ENCODE results near the gene RBFOX1. TPM values are rescaled to one million over a fixed set of nuclear protein-coding genes. Genes with fewer than 3 reads are reported as not detected.

Gene RBFOX1
- total RNA-seq, 2 experiments from 2014 or later = not detected

DNA sequence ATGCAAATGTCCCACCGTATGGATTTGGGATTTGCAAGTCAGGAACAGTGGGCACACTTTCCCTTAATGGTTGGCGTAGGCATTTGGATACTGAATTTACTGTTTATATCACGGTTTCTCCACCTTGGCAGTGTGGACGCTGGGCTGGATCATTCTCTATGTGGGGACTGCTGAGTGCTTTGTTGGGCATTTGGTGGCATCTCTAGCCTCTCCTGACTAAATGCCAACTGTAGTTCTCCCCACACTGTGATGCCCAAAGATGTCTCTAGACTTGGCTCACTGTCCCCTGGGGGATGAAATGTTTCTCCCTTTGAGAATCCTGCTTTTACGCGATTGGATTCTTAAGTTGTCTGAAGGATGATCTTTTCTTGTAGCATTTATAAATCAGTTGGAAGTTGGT, 49.0 kb downstream of the RBFOX1 start:
- no peaks in the 10 kb centered on the region for H3K4me1 Mint-ChIP-seq (ENCODE audit: low read depth)
- intact Hi-C loops (cut with micrococcal nuclease) = no loop called here
- POLR2A ChIA-PET = no interaction called here
- H3K27me3 Mint-ChIP-seq = no peaks in the 10 kb centered on the region
- no peak overlapping the region for H3K27ac Mint-ChIP-seq
- H3K36me3 Mint-ChIP-seq = no peaks in the 10 kb centered on the region
- CTCF ChIA-PET = no interaction called here
- no peak overlapping the region for H3K4me3 Mint-ChIP-seq
- peaks cover 18% of the 10 kb centered on the region for H3K9me3 Mint-ChIP-seq
- DNase-seq = no peak

DNA sequence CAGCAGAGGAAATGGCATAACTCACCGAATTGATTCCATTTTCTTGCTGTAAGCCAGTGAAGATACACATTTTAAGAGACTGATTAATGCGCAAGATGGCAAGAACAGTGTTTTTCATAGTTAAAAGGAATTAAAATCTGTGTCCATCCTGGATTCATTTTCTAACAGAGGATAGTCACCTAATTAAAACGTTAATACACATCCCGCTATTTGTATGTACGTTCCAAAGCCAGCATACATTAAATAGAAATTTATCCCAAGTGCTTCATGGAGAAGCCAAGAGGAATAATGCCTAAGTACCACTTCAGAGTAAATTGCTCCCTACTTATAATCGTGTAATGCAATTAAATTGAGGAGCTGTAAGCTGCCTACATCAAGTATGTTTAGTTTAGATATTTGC, 49.9 kb downstream of the RBFOX1 start:
- no peak for DNase-seq
- Mint-ChIP-seq H3K27ac (no peak overlapping the region), H3K4me1 (ENCODE audit: low read depth) (no peaks in the 10 kb centered on the region), H3K27me3 (no peaks in the 10 kb centered on the region), H3K4me3 (no peak overlapping the region), H3K36me3 (no peaks in the 10 kb centered on the region), H3K9me3 (peaks cover 19% of the 10 kb centered on the region)
- CTCF ChIA-PET = no interaction called here
- intact Hi-C loops (cut with micrococcal nuclease) = no loop called here
- POLR2A ChIA-PET = no interaction called here

DNA sequence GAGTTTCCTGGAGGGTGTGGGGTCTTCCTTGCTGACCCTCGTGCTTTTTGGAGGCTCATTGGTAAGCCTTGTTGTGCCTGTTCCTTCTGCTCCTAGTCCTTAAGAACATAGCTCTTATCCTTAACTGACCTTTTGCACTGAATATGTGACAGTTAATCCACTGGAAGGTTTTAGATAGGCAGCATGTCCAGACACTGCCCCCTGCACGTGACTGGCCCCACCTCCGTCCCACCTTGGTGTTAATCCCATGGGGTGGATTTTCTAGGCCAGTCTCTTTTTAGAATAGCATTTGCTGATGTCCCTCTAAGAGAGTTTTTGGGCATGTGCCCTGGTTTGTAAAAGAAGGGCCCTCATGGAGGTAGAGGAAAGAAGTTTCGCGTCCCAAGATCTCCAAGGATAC, 58.3 kb downstream of the RBFOX1 start:
- no peak for DNase-seq
- ChIA-PET POLR2A (no interaction called here), CTCF (no interaction called here)
- no peaks in the 10 kb centered on the region for H3K4me1 Mint-ChIP-seq (ENCODE audit: low read depth)
- intact Hi-C loops (cut with micrococcal nuclease) = no loop called here
- no peak overlapping the region for H3K27ac Mint-ChIP-seq
- peaks cover 56% of the 10 kb centered on the region for H3K9me3 Mint-ChIP-seq
- H3K36me3 Mint-ChIP-seq = no peaks in the 10 kb centered on the region
- no peaks in the 10 kb centered on the region for H3K27me3 Mint-ChIP-seq
- no peak overlapping the region for H3K4me3 Mint-ChIP-seq

DNA sequence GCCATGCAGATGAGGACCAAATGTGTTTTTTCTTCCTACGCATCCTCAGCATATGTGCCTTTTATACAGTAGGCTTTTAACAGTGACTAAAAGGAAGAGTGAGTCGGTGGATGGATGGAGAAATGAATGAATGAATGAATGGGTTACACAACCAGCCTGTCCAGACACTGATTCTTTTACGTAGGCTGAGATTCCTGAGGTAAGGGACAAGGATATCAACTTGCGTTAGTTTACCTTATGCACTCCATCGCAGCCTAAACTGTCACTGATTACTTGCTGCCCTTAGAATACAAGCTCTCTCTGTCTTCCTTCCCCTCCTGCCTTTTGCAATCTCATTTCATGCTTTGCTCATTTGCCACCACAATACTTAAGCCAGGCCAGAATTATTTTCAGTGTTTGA, 59.0 kb downstream of the RBFOX1 start:
- Mint-ChIP-seq H3K27ac (no peak overlapping the region), H3K4me1 (ENCODE audit: low read depth) (no peaks in the 10 kb centered on the region), H3K36me3 (no peaks in the 10 kb centered on the region), H3K4me3 (no peak overlapping the region), H3K27me3 (no peaks in the 10 kb centered on the region), H3K9me3 (peaks cover 51% of the 10 kb centered on the region)
- DNase-seq = no peak
- ChIA-PET CTCF (no interaction called here), POLR2A (no interaction called here)
- intact Hi-C loops (cut with micrococcal nuclease) = no loop called here

DNA sequence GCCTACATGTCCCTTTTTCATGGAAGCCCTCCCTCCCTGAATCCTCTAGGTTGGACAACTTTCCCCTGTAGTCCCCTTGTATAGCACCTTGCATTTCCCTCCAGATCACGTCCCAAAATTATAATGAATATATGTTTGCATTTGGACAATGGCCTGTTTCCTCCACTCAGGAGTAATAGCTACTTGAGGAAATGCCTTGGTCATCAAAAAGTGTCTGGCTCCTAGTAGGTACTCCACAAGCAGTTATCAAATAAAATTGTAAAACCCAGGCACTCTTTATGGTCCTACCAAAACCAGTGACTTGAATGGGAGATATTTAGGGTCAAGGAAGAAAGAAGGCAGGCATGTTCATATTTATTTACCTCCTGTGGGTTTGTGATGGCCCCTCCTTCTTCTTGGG, 59.6 kb downstream of the RBFOX1 start:
- intact Hi-C loops (cut with micrococcal nuclease) = no loop called here
- no peaks in the 10 kb centered on the region for H3K4me1 Mint-ChIP-seq (ENCODE audit: low read depth)
- DNase-seq = no peak
- H3K27me3 Mint-ChIP-seq = no peaks in the 10 kb centered on the region
- no peaks in the 10 kb centered on the region for H3K36me3 Mint-ChIP-seq
- ChIA-PET POLR2A (no interaction called here), CTCF (no interaction called here)
- no peak overlapping the region for H3K4me3 Mint-ChIP-seq
- no peak overlapping the region for H3K27ac Mint-ChIP-seq
- H3K9me3 Mint-ChIP-seq = peaks cover 50% of the 10 kb centered on the region

DNA sequence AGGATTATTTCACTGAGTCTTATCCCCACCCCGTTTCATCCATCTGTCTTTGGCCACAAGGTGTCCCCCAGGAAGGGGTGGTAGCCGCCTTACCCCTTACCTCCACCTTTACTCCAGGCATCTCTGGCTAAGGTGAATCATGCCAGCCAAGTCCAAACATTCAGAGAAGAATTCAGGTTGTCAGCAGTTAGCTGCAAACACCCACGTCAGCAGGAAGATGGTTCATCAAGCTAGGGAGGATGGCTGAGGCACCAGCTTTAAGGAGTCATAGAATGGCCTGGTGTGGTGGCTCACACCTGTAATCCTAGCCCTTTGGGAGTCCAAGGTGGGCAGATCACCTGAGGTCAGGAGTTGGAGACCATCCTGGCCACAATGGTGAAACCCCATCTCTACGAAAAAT, 61.0 kb downstream of the RBFOX1 start:
- no peaks in the 10 kb centered on the region for H3K36me3 Mint-ChIP-seq
- intact Hi-C loops (cut with micrococcal nuclease) = no loop called here
- H3K27ac Mint-ChIP-seq = no peak overlapping the region
- POLR2A ChIA-PET = no interaction called here
- H3K9me3 Mint-ChIP-seq = peaks cover 45% of the 10 kb centered on the region
- DNase-seq = no peak
- H3K4me1 Mint-ChIP-seq (ENCODE audit: low read depth) = no peaks in the 10 kb centered on the region
- no peak overlapping the region for H3K4me3 Mint-ChIP-seq
- H3K27me3 Mint-ChIP-seq = no peaks in the 10 kb centered on the region
- CTCF ChIA-PET = no interaction called here

DNA sequence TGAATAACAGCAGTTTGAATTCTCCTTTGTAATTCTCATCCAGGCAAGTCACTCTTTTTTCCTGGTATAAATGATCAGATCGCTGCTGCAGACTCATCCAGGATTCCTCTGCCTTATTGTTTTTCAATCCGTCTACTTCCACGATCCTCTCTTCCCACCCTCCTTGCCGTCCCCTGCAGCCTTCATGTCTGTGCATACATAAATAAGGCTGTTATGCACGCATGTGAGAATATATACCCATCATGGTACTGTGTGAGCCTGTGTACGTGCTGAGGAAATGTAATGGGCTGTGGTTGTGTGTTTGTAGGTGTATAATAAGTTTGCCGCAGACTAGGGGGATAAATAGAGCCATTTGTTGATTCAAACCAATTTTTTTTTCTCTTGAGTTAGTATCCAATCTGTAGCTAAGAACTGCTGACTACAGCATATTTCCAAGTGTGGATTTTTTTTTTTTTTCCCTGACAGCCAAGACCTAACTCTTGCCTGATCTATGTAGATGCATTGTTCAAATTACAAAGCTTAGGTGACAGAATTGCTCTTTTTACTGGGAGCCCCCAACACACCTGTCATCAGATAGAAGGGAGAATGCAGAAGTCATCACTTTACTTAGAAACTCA, 62.2 kb downstream of the RBFOX1 start:
- Mint-ChIP-seq H3K27me3 (no peaks in the 10 kb centered on the region), H3K36me3 (no peaks in the 10 kb centered on the region), H3K4me1 (ENCODE audit: low read depth) (no peaks in the 10 kb centered on the region), H3K4me3 (no peak overlapping the region), H3K27ac (no peak overlapping the region), H3K9me3 (peaks cover 40% of the 10 kb centered on the region)
- ChIA-PET POLR2A (no interaction called here), CTCF (no interaction called here)
- intact Hi-C loops (cut with micrococcal nuclease) = no loop called here
- DNase-seq = no peak

DNA sequence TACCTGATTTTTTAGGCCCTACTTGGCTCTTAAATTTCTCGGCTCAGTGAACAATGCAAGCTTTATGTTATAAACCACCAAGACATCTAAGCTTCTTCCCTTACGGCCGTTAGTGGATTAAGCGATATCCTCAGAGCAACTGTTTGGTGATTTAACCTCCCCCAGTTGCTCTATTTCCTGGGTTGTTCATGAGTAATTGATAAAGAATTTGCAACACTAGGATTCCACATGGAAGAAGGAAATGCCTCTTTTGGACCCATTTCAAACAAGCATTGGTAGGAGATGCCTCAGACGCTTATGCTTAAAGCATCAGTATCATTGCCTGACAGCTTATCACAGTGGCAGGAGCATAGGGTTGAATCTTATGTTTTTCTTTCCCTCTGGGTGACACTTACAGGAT, 65.3 kb downstream of the RBFOX1 start:
- Mint-ChIP-seq H3K27me3 (no peaks in the 10 kb centered on the region), H3K27ac (no peak overlapping the region), H3K9me3 (peaks cover 21% of the 10 kb centered on the region), H3K4me1 (ENCODE audit: low read depth) (no peaks in the 10 kb centered on the region), H3K4me3 (no peak overlapping the region), H3K36me3 (no peaks in the 10 kb centered on the region)
- no peak for DNase-seq
- POLR2A ChIA-PET = no interaction called here
- intact Hi-C loops (cut with micrococcal nuclease) = no loop called here
- CTCF ChIA-PET = no interaction called here

DNA sequence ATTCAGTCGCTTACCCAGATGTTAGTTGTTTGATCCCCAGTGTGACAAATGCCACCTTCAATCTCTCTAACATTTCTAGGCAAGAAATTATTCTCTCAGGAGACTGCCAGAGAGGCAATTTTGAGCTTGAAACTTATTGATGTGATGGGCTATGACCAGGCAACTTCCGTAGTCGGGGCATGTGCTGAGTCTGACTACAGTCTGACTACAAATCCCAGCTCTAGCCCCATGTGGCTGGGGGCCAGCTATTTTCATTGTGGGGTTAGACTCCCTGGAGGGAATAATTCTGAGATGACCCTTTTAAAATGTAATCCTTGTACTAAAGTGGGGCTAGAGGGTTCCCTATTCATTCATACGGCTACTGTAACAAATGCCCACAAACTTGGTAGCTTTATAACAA, 65.9 kb downstream of the RBFOX1 start:
- no peak overlapping the region for H3K4me3 Mint-ChIP-seq
- no peak overlapping the region for H3K27ac Mint-ChIP-seq
- intact Hi-C loops (cut with micrococcal nuclease) = no loop called here

DNA sequence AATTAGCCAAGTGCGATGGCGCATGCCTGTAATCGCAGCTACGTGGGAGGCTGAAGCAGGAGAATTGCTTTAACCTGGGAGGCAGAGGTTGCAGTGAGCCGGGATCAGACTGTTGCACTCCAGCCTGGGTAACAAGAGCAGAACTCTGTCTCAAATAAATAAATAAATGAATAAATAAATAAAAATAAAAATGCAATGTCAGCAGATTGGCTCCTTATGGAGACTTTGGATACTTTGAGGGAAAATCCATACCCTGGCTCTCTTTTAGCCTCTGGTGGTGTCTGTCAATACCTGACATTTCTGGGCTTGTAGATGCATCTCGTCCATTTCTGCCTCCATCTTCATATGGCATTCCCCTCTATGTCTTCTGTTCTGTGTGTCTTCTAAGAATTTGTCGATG, 66.7 kb downstream of the RBFOX1 start:
- Mint-ChIP-seq H3K4me3 (no peak overlapping the region), H3K36me3 (no peaks in the 10 kb centered on the region), H3K4me1 (ENCODE audit: low read depth) (no peaks in the 10 kb centered on the region), H3K27me3 (no peaks in the 10 kb centered on the region), H3K27ac (no peak overlapping the region), H3K9me3 (peaks cover 15% of the 10 kb centered on the region)
- ChIA-PET CTCF (no interaction called here), POLR2A (no interaction called here)
- no peak for DNase-seq
- intact Hi-C loops (cut with micrococcal nuclease) = no loop called here

More for the DNA sequence above, 65.9 kb downstream of the RBFOX1 start:
- no peaks in the 10 kb centered on the region for H3K36me3 Mint-ChIP-seq
- H3K27me3 Mint-ChIP-seq = no peaks in the 10 kb centered on the region
- no peaks in the 10 kb centered on the region for H3K4me1 Mint-ChIP-seq (ENCODE audit: low read depth)
- CTCF ChIA-PET = no interaction called here
- DNase-seq = no peak
- POLR2A ChIA-PET = no interaction called here
- H3K9me3 Mint-ChIP-seq = peaks cover 18% of the 10 kb centered on the region

DNA sequence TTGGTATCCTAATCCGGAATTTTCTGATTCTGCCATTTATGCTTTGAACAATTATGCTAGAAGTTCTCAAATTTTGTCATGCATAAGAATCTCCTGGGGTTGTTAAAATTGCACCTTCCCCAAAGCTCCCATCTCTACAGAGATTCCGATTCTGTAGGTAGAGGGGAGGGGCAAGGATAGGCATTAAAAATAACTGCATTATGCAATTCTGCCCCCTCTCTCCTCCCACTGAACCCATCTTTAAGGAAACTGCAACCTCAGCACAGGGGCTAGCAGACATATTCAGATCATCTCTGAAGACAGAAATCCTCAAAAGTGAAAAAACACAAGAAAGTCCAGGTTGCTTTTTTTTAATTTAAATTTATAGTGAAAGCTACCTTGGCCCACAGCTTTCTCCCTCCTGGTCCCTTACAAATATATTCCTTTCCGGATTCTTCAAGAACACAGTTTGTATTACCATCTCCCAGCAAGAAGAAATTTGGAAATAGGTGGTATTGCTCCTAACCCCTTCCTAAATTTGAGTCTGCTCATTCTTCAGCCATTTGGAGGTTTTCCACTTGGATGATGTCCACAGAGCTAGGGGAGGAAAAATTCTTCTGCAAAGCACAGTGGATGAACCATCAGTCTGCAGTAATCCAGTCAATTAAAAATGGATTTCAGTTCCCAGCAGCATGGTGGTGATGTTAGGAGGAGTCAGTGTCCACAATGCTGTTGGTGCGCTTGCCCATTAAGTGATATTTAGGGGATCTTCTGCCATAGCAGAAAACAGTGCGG, 67.7 kb downstream of the RBFOX1 start:
- Mint-ChIP-seq H3K36me3 (no peaks in the 10 kb centered on the region), H3K27me3 (no peaks in the 10 kb centered on the region), H3K27ac (no peak overlapping the region), H3K4me3 (no peak overlapping the region), H3K4me1 (ENCODE audit: low read depth) (no peaks in the 10 kb centered on the region), H3K9me3 (peaks cover 6% of the 10 kb centered on the region)
- DNase-seq = no peak
- ChIA-PET CTCF (no interaction called here), POLR2A (no interaction called here)
- intact Hi-C loops (cut with micrococcal nuclease) = no loop called here

DNA sequence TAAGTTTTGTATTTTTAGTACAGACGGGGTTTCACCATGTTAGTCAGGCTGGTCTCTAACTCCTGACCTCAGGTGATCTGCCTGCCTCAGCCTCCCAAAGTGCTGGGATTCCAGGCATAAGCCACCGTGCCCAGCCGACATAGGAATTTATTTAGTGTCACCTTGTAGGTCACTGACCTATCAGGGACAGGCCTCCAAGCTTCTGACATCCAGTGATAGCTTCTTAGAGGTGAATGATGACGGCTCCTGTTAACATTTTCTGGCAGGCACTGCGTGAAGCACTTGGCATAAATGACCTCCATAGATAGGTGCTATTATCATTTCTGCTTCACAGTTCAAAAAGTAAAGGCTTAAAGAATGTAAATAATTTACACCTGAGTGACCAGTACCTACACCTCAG, 71.6 kb downstream of the RBFOX1 start:
- ChIA-PET POLR2A (no interaction called here), CTCF (no interaction called here)
- H3K4me1 Mint-ChIP-seq (ENCODE audit: low read depth) = no peaks in the 10 kb centered on the region
- no peaks in the 10 kb centered on the region for H3K36me3 Mint-ChIP-seq
- no peak for DNase-seq
- intact Hi-C loops (cut with micrococcal nuclease) = no loop called here
- H3K4me3 Mint-ChIP-seq = no peak overlapping the region
- H3K27ac Mint-ChIP-seq = no peak overlapping the region
- H3K27me3 Mint-ChIP-seq = no peaks in the 10 kb centered on the region
- H3K9me3 Mint-ChIP-seq = peaks cover 10% of the 10 kb centered on the region

DNA sequence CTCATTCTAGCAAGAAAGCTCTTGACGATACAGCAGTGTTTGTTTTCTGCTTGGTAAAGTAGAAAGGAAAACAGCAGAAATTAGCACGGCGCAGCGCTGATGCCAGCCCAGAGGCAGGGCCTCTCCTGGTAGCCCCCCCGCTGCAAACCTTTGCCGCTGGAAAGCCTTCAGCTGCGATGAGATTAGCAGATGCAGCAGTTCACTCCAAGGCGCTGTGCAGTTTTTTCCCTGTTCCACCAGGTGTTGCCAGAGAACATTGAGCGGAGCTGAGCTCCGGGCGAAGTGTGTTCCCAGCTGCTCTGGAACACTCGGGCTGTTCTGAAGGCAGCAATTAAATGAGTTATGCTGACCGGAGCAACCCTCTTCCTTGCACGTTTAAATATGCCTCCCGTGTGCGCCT, 72.5 kb downstream of the RBFOX1 start:
- Mint-ChIP-seq H3K9me3 (peaks cover 6% of the 10 kb centered on the region), H3K27ac (no peak overlapping the region), H3K36me3 (no peaks in the 10 kb centered on the region), H3K4me1 (ENCODE audit: low read depth) (no peaks in the 10 kb centered on the region), H3K27me3 (no peaks in the 10 kb centered on the region), H3K4me3 (no peak overlapping the region)
- CTCF ChIA-PET = no interaction called here
- intact Hi-C loops (cut with micrococcal nuclease) = no loop called here
- POLR2A ChIA-PET = no interaction called here
- no peak for DNase-seq

All from activated CD4-positive, alpha-beta memory T cell treated with anti-CD3 and anti-CD28 coated beads for 36 hours (primary cell).